Hepatocyte (in vitro differentiated cells): ENCODE results near the gene ATCAY. TPM values are rescaled to one million over a fixed set of nuclear protein-coding genes. Genes with fewer than 3 reads are reported as not detected.
"Not testable (repeated sequence)": the region's sequence is repeated elsewhere in the genome, so short reads cannot be mapped to it uniquely, and the experiment has no call there.

Experiments used
- DNase-seq: peaks from one replicate; pipeline ENCODE4 v3.0.0-alpha.2; 2016; ENCODE audit warnings: low spot score
- H2AFZ ChIP-seq: fragments of 200-600 bp; sonication (generic); 2 replicates; pipeline ENCODE4 v1.6.0; 2016; ENCODE audit warnings: antibody characterized with exemption, mild to moderate bottlenecking
- H3K27ac ChIP-seq: fragments of 200-600 bp; sonication (generic); 2 replicates; pipeline ENCODE4 v1.5.1; 2016; ENCODE audit warnings: mild to moderate bottlenecking
- H3K27me3 ChIP-seq: fragments of 200-600 bp; sonication (generic); 2 replicates; pipeline ENCODE4 v1.6.1; 2016
- H3K36me3 ChIP-seq: fragments of 200-600 bp; sonication (generic); replicated peaks from 2 replicates; pipeline ENCODE4 v1.5.1; 2016; ENCODE audit warnings: low read depth; ENCODE audit not compliant: insufficient read depth
- H3K4me1 ChIP-seq: fragments of 200-600 bp; sonication (generic); 2 replicates; pipeline ENCODE4 v1.5.1; 2016; ENCODE audit warnings: mild to moderate bottlenecking, moderate library complexity; ENCODE audit not compliant: insufficient read depth
- H3K4me2 ChIP-seq: fragments of 200-600 bp; sonication (generic); 2 replicates; pipeline ENCODE4 v1.6.0; 2016
- H3K4me3 ChIP-seq: fragments of 200-600 bp; sonication (generic); 2 replicates; pipeline ENCODE4 v1.5.1; 2016; ENCODE audit warnings: mild to moderate bottlenecking
- H3K79me2 ChIP-seq: fragments of 200-600 bp; sonication (generic); 2 replicates; pipeline ENCODE4 v1.6.0; 2017; ENCODE audit warnings: mild to moderate bottlenecking
- H3K9me2 ChIP-seq: fragments of 200-600 bp; sonication (generic); replicated peaks from 2 replicates; pipeline ENCODE4 v1.6.0; 2017; ENCODE audit warnings: mild to moderate bottlenecking; ENCODE audit not compliant: insufficient read depth
- H3K9me3 ChIP-seq: fragments of 200-600 bp; sonication (generic); 2 replicates; pipeline ENCODE4 v1.5.1; 2016; ENCODE audit warnings: low read depth, mild to moderate bottlenecking
- H4K20me1 ChIP-seq: fragments of 200-600 bp; sonication (generic); 2 replicates; pipeline ENCODE4 v1.6.0; 2016; ENCODE audit warnings: mild to moderate bottlenecking; ENCODE audit not compliant: insufficient read depth, poor library complexity, severe bottlenecking
- EZH2 ChIP-seq: fragments of 200-600 bp; sonication (generic); IDR thresholded peaks from 2 replicates; pipeline ENCODE4 v1.6.1; 2016; ENCODE audit warnings: antibody characterized with exemption, mild to moderate bottlenecking, borderline replicate concordance
- EZH2phosphoT487 ChIP-seq: fragments of 200-600 bp; sonication (generic); IDR thresholded peaks from one replicate; pipeline ENCODE4 v1.6.1; 2018; ENCODE audit warnings: antibody characterized with exemption, mild to moderate bottlenecking, low read depth, moderate library complexity; ENCODE audit not compliant: unreplicated experiment, severe bottlenecking
- WGBS: methylation state at CpG from one replicate; pipeline ENCODE4 v1.1.6; 2016; ENCODE audit warnings: low lambda C conversion rate; ENCODE audit errors: missing lambda C conversion rate; 5-methylcytosine and 5-hydroxymethylcytosine counted together
- polyA plus RNA-seq: library from polyadenylated mRNA; unstranded; fragments of >200 nt; fragmentation: Nextera tagmentation; extraction: Ambion mirVana; gene quantifications from 2 replicates; pipeline ENCODE4 v1.2.1, GENCODE V29; 2016
- total RNA-seq: library from RNA; depleted of rRNA; stranded (reverse); fragments of >200 nt; gene quantifications from 2 replicates; pipeline ENCODE4 v1.2.3, GENCODE V29; 2014
- TF ChIP-seq, protein P1 (sequence below): fragments of 200-600 bp; sonication (generic); IDR thresholded peaks from 2 replicates; pipeline ENCODE4 v1.5.1; 2016; ENCODE audit warnings: antibody characterized with exemption, mild to moderate bottlenecking; ENCODE audit not compliant: poor library complexity

Gene ATCAY
- total and polyA plus RNA-seq, 2 experiments from 2014 or later = 0.13 TPM; not detected in 1

GRCh38 chr19:3954107-3954506 is 73.6 kb downstream of the ATCAY start:
- no peak for DNase-seq
- Histone ChIP-seq H3K27me3 (no peaks in the 10 kb centered on the region), H3K9me3 (no peaks in the 10 kb centered on the region), H2AFZ (no peak overlapping the region), H3K4me3 (no peak overlapping the region), H3K4me2 (no peak overlapping the region), H3K79me2 (no peaks in the 10 kb centered on the region), H3K27ac (no peak overlapping the region), H3K9me2 (no peaks in the 10 kb centered on the region), H3K36me3 (no peaks in the 10 kb centered on the region), H3K4me1 (no peaks in the 10 kb centered on the region), H4K20me1 (no peaks in the 10 kb centered on the region)
- 91% methylated on average over 12 of the region's 12 CpGs for WGBS
- TF ChIP-seq, protein P1, sequence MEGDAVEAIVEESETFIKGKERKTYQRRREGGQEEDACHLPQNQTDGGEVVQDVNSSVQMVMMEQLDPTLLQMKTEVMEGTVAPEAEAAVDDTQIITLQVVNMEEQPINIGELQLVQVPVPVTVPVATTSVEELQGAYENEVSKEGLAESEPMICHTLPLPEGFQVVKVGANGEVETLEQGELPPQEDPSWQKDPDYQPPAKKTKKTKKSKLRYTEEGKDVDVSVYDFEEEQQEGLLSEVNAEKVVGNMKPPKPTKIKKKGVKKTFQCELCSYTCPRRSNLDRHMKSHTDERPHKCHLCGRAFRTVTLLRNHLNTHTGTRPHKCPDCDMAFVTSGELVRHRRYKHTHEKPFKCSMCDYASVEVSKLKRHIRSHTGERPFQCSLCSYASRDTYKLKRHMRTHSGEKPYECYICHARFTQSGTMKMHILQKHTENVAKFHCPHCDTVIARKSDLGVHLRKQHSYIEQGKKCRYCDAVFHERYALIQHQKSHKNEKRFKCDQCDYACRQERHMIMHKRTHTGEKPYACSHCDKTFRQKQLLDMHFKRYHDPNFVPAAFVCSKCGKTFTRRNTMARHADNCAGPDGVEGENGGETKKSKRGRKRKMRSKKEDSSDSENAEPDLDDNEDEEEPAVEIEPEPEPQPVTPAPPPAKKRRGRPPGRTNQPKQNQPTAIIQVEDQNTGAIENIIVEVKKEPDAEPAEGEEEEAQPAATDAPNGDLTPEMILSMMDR = no peak

DNA sequence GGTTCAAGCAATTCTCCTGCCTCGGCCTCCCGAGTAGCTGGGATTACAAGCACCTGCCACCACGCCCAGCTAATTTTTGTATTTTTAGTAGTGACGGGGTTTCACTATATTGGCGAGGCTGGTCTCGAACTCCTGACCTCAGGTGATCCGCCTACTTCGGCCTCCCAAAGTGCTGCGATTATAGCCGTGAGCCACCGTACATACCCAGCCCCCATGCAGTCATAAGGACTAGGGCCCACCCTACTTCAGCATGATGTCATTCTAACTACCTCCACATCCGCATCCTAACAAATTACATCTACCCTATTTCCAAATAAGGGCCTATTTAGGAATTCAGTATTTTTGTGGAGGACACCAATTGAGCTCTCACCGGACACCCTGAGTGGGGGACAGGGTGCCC is 74.8 kb downstream of the ATCAY start:
- not testable (repeated sequence) for DNase-seq, H2AFZ ChIP-seq, H4K20me1 ChIP-seq, H3K79me2 ChIP-seq, H3K4me2 ChIP-seq, H3K36me3 ChIP-seq, H3K9me2 ChIP-seq, H3K4me1 ChIP-seq, H3K27me3 ChIP-seq, H3K4me3 ChIP-seq, H3K27ac ChIP-seq, H3K9me3 ChIP-seq
- WGBS = 84% methylated on average over 13 of the region's 13 CpGs

DNA sequence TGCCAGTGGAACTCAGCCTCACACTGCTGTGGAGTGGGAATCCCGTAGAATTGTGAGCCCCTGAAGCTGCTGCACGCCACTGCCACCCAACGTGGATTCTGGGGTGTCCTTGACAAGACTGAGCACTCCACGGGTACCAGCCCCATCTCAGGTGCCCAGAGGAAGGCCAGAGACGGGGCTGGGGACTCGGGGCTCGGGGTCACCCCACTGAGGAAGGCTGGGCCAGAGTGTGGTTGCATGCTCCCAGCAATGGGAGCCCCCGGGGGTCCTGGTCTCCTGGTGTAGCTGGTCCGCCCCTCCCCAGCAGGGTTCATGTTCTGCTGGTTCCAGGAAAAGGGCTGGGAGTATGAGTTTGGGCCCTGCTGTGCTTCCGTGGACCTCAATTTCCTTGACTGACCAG is 75.2 kb downstream of the ATCAY start:
- no peaks in the 10 kb centered on the region for H3K27me3 ChIP-seq
- 97% methylated on average over 10 of the region's 10 CpGs for WGBS
- H3K9me2 ChIP-seq = no peaks in the 10 kb centered on the region
- no peaks in the 10 kb centered on the region for H3K4me1 ChIP-seq
- no peak overlapping the region for H3K27ac ChIP-seq
- no peaks in the 10 kb centered on the region for H4K20me1 ChIP-seq
- no peak overlapping the region for H2AFZ ChIP-seq
- no peaks in the 10 kb centered on the region for H3K79me2 ChIP-seq
- no peak for DNase-seq
- H3K9me3 ChIP-seq = no peaks in the 10 kb centered on the region
- no peak overlapping the region for H3K4me3 ChIP-seq
- TF ChIP-seq EZH2 (no peak), EZH2phosphoT487 (no peak)
- TF ChIP-seq, protein P1 = no peak
- H3K36me3 ChIP-seq = no peaks in the 10 kb centered on the region
- H3K4me2 ChIP-seq = no peak overlapping the region

- Histone ChIP-seq H3K4me1 (no peaks in the 10 kb centered on the region), H4K20me1 (no peaks in the 10 kb centered on the region), H3K27me3 (no peaks in the 10 kb centered on the region), H3K4me2 (no peak overlapping the region), H3K4me3 (no peak overlapping the region), H3K36me3 (no peaks in the 10 kb centered on the region), H2AFZ (no peak overlapping the region), H3K9me3 (no peaks in the 10 kb centered on the region), H3K27ac (no peak overlapping the region), H3K79me2 (peaks cover 6% of the 10 kb centered on the region), H3K9me2 (no peaks in the 10 kb centered on the region)
- DNase-seq = no peak
- WGBS = 98% methylated on average over 64 of the region's 86 CpGs
- no peak for TF ChIP-seq EZH2phosphoT487
- TF ChIP-seq, protein P1 = no peak
- no peak for TF ChIP-seq EZH2
These were observed 78.6 kb downstream of the ATCAY start for GRCh38 chr19:3958836-3959765.
